Measurements from ENCODE around the gene GSTM2.
"Not testable (repeated sequence)": the region's sequence is repeated elsewhere in the genome, so short reads cannot be mapped to it uniquely, and the experiment has no call there.

GSTM2 gene

GRCh38 chr1:109695138-109695537 is 27.3 kb downstream of the GSTM2 start:
- DNase-seq; in situ Hi-C loops (cut with MboI; ENCODE audit: low pct_unique_long_range_greater_than_20kb, low sequenced_read_pairs): not testable (repeated sequence)

GRCh38 chr1:109697066-109697465 is 29.2 kb downstream of the GSTM2 start:
- in situ Hi-C loops (cut with MboI; ENCODE audit: low pct_unique_long_range_greater_than_20kb, low sequenced_read_pairs), result no loop called here
- DNase-seq, result no peak

- in situ Hi-C loops (cut with MboI; ENCODE audit: low pct_unique_long_range_greater_than_20kb, low sequenced_read_pairs); DNase-seq: not testable (repeated sequence)
Measured at GRCh38 chr1:109697861-109698260, 30.0 kb downstream of the GSTM2 start.

GRCh38 chr1:109702940-109703339 is 35.1 kb downstream of the GSTM2 start:
- in situ Hi-C loops (cut with MboI; ENCODE audit: low pct_unique_long_range_greater_than_20kb, low sequenced_read_pairs); DNase-seq: not testable (repeated sequence)

- no peak for DNase-seq
- in situ Hi-C loops (cut with MboI; ENCODE audit: low pct_unique_long_range_greater_than_20kb, low sequenced_read_pairs), result no loop called here
Measured at GRCh38 chr1:109704173-109704572, 36.3 kb downstream of the GSTM2 start.

- in situ Hi-C loops (cut with MboI; ENCODE audit: low pct_unique_long_range_greater_than_20kb, low sequenced_read_pairs), result no loop called here
- DNase-seq, result no peak
Measured at GRCh38 chr1:109705411-109705810, 37.6 kb downstream of the GSTM2 start.

- in situ Hi-C loops (cut with MboI; ENCODE audit: low pct_unique_long_range_greater_than_20kb, low sequenced_read_pairs); DNase-seq: not testable (repeated sequence)
Measured at GRCh38 chr1:109708949-109709348, 41.1 kb downstream of the GSTM2 start.

- DNase-seq; in situ Hi-C loops (cut with MboI; ENCODE audit: low pct_unique_long_range_greater_than_20kb, low sequenced_read_pairs): not testable (repeated sequence)
Measured at GRCh38 chr1:109709822-109710221, 42.0 kb downstream of the GSTM2 start.

- in situ Hi-C loops (cut with MboI; ENCODE audit: low pct_unique_long_range_greater_than_20kb, low sequenced_read_pairs); DNase-seq: not testable (repeated sequence)
Measured at GRCh38 chr1:109711593-109712320, 43.9 kb downstream of the GSTM2 start, which contains the start of gene GSTM5. TSS of gene GSTM5 (plus strand) at chr1:109712251. CDS start at chr1:109712313, 62 bp downstream.

GRCh38 chr1:109712321-109712864 is 44.5 kb downstream of the GSTM2 start:
- in situ Hi-C loops (cut with MboI; ENCODE audit: low pct_unique_long_range_greater_than_20kb, low sequenced_read_pairs), result no loop called here
- no peak for DNase-seq

- DNase-seq, result no peak
- in situ Hi-C loops (cut with MboI; ENCODE audit: low pct_unique_long_range_greater_than_20kb, low sequenced_read_pairs), result no loop called here
Measured at GRCh38 chr1:109713636-109714035, 45.8 kb downstream of the GSTM2 start.

GRCh38 chr1:109714661-109715372 is 47.0 kb downstream of the GSTM2 start:
- DNase-seq, result no peak
- in situ Hi-C loops (cut with MboI; ENCODE audit: low pct_unique_long_range_greater_than_20kb, low sequenced_read_pairs), result no loop called here

GRCh38 chr1:109716121-109716520 is 48.3 kb downstream of the GSTM2 start:
- in situ Hi-C loops (cut with MboI; ENCODE audit: low pct_unique_long_range_greater_than_20kb, low sequenced_read_pairs), result no loop called here
- no peak for DNase-seq

- no peak for DNase-seq
- in situ Hi-C loops (cut with MboI; ENCODE audit: low pct_unique_long_range_greater_than_20kb, low sequenced_read_pairs), result no loop called here
Measured at GRCh38 chr1:109716570-109717090, 48.8 kb downstream of the GSTM2 start.

- DNase-seq, result no peak
- in situ Hi-C loops (cut with MboI; ENCODE audit: low pct_unique_long_range_greater_than_20kb, low sequenced_read_pairs), result no loop called here
Measured at GRCh38 chr1:109717729-109718128, 49.9 kb downstream of the GSTM2 start.

GRCh38 chr1:109718495-109718894 is 50.6 kb downstream of the GSTM2 start:
- in situ Hi-C loops (cut with MboI; ENCODE audit: low pct_unique_long_range_greater_than_20kb, low sequenced_read_pairs), result no loop called here
- DNase-seq, result no peak

GRCh38 chr1:109719337-109719837 is 51.5 kb downstream of the GSTM2 start:
- no peak for DNase-seq
- in situ Hi-C loops (cut with MboI; ENCODE audit: low pct_unique_long_range_greater_than_20kb, low sequenced_read_pairs), result no loop called here

- no peak for DNase-seq
- in situ Hi-C loops (cut with MboI; ENCODE audit: low pct_unique_long_range_greater_than_20kb, low sequenced_read_pairs), result no loop called here
Measured at GRCh38 chr1:109721042-109721441, 53.2 kb downstream of the GSTM2 start.

- DNase-seq, result no peak
- in situ Hi-C loops (cut with MboI; ENCODE audit: low pct_unique_long_range_greater_than_20kb, low sequenced_read_pairs), result no loop called here
Measured at GRCh38 chr1:109721971-109722370, 54.1 kb downstream of the GSTM2 start.

All from KBM-7 (cell line).